ENCODE results near the gene PTTG2.

The PTTG2 gene

GRCh38 chr4:37989398-37990260 lies 29.4 kb downstream of the PTTG2 start:
- DNase-seq: peak; percentile 70

- DNase-seq: no peak
Observed at GRCh38 chr4:37990731-37991245, 30.6 kb downstream of the PTTG2 start.

DNA sequence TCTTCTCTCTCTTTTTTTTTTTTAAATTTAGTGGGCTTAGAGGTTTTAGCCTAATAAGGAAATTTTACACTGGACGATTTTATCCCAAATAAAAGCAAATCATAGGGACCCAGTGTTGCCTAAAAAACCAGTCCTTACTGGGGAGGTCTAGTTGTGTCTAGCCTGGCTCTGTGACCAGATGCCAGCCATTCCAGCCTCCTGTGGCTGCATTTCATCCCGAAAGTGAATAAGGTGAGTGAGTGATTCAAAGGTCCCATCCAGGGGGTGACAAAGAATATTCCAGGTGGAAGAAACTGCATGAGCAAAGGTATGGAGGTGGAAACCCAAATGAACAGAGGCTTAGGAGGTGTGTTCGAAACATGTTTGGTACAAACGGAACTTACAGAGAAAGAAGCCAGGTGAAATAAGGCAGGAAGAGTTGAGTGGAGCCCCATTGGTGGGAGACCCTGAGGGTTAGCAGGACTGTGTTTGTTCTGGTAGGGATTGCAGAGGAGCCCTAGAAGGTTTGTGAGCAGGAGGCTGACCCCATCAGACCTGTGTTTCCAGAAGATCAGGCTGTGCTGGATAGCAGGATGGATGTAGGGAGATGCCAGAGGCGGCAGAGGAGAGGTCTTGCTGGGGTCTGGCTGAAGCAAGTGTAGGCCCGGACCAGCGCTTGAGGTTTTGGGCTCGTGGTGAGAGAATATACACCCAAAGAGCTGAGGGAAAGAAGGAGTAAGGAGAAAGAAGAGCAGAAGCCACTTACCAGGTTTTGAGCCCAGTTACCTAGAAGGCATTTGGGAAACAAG lies 31.6 kb downstream of the PTTG2 start:
- DNase-seq: no peak

- no peak for DNase-seq
Observed at GRCh38 chr4:37993806-37994205, 33.6 kb downstream of the PTTG2 start.

GRCh38 chr4:37994569-37994968 lies 34.4 kb downstream of the PTTG2 start:
- DNase-seq: no peak

GRCh38 chr4:37995299-37995821 lies 35.2 kb downstream of the PTTG2 start:
- no peak for DNase-seq

DNA sequence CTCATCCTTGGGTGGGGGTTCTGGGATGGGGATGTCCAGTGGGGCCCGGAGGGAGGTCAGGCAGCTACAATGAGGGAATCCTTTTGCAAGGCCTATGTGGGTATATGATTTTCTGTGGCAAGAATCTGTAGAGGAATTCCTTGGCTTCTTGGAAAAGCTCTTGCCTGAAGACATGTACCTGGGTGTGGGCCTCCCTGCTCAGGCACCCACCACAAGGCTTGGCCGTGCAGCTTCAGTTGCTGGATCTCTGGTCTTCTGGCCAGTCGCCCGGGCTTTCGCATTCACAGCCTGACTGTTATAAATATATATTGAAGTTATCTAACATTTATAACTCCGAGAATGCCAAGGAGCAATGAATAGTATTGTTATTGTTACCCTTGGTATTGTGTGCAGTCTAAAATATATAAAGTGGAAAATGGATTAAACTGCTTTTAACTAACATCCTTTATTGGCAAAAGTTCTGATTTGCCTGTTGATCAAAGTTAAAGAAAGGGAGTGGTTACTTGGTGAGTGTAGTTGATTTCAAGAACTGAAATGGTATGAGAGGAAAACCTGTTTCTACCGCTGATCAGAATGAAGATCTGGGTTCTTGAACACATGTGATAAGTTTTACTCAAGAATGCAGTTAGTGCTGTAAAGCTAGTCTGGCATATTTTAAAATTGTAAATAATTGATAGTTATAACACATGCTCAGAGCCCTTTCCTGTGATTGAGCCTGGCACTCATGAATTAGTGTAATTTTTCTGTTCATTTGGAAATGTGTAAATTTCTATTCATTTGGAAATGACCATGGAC lies 36.0 kb downstream of the PTTG2 start:
- no peak for DNase-seq

DNA sequence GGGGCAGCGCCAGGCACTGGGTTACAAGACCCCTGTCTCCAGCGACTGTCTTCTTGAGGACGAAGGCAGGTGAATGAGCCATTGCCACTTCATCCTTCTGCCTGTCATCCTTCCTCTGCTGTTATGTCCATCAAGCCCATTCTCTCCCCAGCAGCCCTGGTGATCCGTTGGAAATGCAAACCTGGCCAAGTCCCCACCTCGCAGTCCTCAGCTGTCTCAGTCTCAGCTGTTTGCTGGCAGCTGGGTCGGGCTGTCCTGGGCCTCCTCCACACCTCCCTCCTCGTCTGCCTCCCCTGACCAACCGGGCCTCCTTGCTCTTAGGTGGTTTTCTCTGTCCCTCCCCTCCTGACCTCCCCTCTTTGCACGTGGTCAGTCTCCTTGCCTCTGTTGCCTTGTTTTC lies 38.0 kb downstream of the PTTG2 start:
- DNase-seq: no peak

DNA sequence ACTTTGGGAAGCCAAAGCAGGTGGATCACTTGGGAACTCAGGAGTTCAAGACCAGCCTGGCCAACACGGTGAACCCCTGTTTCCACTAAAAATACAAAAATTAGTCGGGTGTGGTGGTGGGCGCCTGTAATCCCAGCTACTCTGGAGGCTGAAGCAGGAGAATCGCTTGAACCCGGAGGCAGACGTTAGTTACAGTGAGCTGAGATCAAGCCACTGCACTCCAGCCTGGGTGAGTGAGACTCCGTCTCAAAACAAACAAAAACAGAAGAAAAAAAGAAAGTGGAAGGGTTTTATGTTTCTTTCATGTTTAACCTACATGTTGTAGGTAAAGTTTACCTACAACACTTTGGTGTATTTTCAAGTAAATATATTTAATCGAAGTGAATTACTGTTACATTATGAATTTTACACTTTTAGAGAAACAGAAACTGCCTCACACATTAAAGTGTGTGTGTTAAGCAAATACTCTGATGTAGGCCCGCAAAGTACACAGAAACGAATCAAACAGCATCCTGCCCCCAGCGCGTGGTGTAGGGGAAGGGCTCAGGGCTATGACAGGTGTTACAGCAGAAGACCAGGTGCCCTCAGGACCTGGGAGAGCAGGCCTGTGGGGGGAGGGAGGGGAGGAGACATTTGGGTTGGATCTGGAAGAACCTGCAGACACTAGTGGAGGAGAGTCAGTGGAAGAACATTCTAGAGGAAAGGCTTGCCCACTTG lies 39.0 kb downstream of the PTTG2 start:
- DNase-seq: no peak

DNA sequence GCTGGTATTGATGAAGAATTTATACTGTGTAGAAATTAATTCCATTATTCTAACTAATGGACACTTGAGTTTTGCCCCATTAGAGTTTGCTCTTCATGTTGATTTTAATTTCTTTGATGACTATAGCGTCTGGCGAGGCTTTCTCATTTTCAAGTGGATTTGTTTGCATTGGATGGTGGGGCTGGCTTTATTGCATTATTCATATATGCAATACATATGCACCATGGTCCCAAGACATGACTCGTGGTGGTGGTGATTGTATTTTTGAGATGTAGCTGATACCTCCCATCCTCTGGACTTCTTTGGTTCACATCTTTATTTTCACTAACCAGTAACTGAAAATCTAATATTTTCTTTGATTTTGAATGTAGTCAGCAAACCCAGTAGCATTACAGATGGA lies 39.8 kb downstream of the PTTG2 start:
- no peak for DNase-seq

- no peak for DNase-seq
Observed at GRCh38 chr4:38001927-38002326, 41.7 kb downstream of the PTTG2 start.

GRCh38 chr4:38002451-38003071 lies 42.4 kb downstream of the PTTG2 start:
- DNase-seq: no peak

- no peak for DNase-seq
Observed at GRCh38 chr4:38003102-38003501, 42.9 kb downstream of the PTTG2 start.

DNA sequence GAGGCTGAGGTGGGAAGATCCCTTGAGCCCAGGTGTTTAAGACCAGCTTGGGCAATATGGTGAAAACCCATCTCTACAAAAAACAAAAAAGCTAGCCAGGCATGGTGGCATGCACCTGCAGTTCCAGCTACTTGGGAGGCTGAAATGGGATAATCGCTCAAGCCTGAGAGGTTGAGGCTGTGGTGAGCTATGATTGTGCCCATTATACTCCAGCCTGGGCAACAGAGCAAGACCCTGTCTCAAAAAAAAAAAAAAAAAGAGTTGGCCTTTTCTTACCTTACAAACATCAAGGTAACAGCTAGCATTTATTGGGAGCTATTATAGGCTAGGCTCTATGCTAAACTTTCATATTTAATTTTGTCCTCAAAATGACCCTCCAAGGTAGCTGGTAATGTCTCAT lies 43.4 kb downstream of the PTTG2 start:
- DNase-seq: no peak

- no peak for DNase-seq
Observed at GRCh38 chr4:38004062-38004461, 43.9 kb downstream of the PTTG2 start.

DNA sequence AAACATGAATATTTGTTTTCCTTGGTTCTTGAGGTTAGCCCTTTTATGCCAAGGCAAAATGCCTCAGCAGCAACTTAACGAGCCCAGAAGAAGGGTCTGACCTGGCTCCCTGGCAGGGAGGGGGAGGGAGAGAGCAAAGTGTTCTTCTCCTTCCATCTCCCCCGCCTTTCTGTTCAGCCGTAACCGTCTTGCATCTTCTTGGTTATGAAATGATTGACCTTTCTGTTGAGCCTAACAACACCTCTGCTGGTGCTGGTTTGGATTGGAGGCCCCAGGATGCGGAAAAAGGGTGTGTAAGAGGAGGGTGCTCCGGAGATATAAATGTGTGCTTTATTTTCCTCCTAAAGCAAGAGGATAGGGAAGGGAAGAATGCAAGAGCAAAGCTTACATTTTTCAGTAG lies 44.7 kb downstream of the PTTG2 start:
- DNase-seq: no peak

GRCh38 chr4:38005637-38006036 lies 45.4 kb downstream of the PTTG2 start:
- DNase-seq: no peak

DNA sequence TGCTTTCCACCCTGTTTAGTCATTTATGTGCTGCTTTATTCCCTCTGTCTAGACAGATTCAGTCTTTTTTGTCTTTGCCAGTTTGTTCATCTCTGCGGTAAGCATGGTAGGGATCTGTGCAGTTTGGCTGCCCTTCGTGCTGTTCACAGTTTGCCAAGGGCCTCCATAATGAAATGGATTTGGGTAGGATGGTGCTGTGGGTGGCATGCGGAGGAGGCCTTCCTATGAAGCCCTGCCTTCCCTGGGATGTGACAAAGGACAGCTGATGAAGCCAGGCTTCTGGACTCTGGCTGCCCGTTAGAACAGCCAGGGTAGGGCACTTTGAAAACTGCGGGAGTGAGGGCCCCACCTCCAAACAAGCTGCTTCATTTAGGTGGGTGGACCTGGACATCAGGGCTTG lies 47.4 kb downstream of the PTTG2 start:
- DNase-seq: no peak

- no peak for DNase-seq
Observed at GRCh38 chr4:38008571-38009021, 48.4 kb downstream of the PTTG2 start.

DNA sequence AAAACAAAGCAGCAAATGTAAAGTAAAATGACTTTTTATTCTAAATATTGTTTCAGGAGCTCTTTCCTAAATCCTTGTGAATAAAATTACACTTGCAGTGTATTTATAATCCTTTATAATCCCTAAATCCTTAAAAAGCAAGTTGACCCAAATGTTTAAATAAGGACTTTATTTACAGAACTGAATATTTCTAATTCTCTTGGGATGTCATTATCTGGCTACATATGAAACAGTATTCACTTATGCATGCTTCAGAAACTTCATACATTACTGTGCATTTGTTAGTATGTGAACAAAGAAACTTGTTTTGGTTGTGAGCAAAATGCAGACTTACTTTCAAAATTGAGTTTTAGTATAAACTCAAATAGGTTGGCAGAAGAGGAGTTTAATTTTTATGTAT lies 49.2 kb downstream of the PTTG2 start:
- DNase-seq: no peak

GRCh38 chr4:38009949-38010348 lies 49.8 kb downstream of the PTTG2 start:
- DNase-seq: no peak

All from SIG-M5 (cell line).